Natural killer cell (primary cell): ENCODE measurements around the gene PAPSS2. TPM values are rescaled to one million over a fixed set of nuclear protein-coding genes. Genes with fewer than 3 reads are reported as not detected.

Experiments
- ATAC-seq, 3 donors: fragments of 150-1000 bp in 2 of 3; fragments of 200-7000 bp in 1 of 3; cut with Tn5 transposase; 1 replicate in 1 of 3; 2 replicates in 2 of 3; pipeline ENCODE4 v1.10.0; 2021; ENCODE audit warnings: mild to moderate bottlenecking in 2 of 3, moderate library complexity in 2 of 3
- DNase-seq, 2 donors: peaks; one replicate each; pipeline versions ENCODE4 v3.0.0 to v3.0.0-alpha.2; 2013 to 2021; ENCODE audit warnings: mixed read lengths in 1 of 2
- H3K27ac ChIP-seq: one replicate; pipeline ENCODE4 v1.5.1; 2013; ENCODE audit warnings: mild to moderate bottlenecking, low read length
- H3K27me3 ChIP-seq: one replicate; pipeline ENCODE4 v1.6.1; 2013; ENCODE audit warnings: low read length; ENCODE audit not compliant: control insufficient read depth, insufficient read depth
- H3K36me3 ChIP-seq: one replicate; pipeline ENCODE4 v1.6.1; 2013; ENCODE audit warnings: low read length; ENCODE audit not compliant: control insufficient read depth, insufficient read depth
- H3K4me1 ChIP-seq: one replicate; pipeline ENCODE4 v1.6.1; 2013; ENCODE audit warnings: low read length; ENCODE audit not compliant: control insufficient read depth, insufficient read depth
- H3K4me3 ChIP-seq: one replicate; pipeline ENCODE4 v1.5.1; 2013; ENCODE audit warnings: low read length
- H3K9me3 ChIP-seq: one replicate; pipeline ENCODE4 v1.6.1; 2013; ENCODE audit warnings: low read length; ENCODE audit not compliant: control insufficient read depth, insufficient read depth
- H3K27ac Mint-ChIP-seq, 2 donors: one replicate each; pipeline ENCODE4 v1.8.0; 2022; ENCODE audit warnings: mild to moderate bottlenecking in 2 of 2, mixed read lengths in 2 of 2, moderate library complexity in 1 of 2
- H3K27me3 Mint-ChIP-seq, 2 donors: one replicate each; pipeline ENCODE4 v1.8.0; 2022; ENCODE audit warnings: low read depth in 2 of 2, mixed read lengths in 2 of 2
- H3K36me3 Mint-ChIP-seq: one replicate; pipeline ENCODE4 v1.8.0; 2022; ENCODE audit warnings: mixed read lengths
- H3K4me1 Mint-ChIP-seq, 2 donors: one replicate each; pipeline ENCODE4 v1.8.0; 2022; ENCODE audit warnings: mixed read lengths in 2 of 2
- H3K4me3 Mint-ChIP-seq: one replicate; pipeline ENCODE4 v1.8.0; 2022; ENCODE audit warnings: mild to moderate bottlenecking, moderate library complexity, mixed read lengths
- H3K9me3 Mint-ChIP-seq, 2 donors: one replicate each; pipeline ENCODE4 v1.8.0; 2022; ENCODE audit warnings: mixed read lengths in 2 of 2
- CTCF ChIP-seq: fragments of 200-600 bp; IDR thresholded peaks from one replicate; pipeline ENCODE4 v1.8.0; 2022; ENCODE audit warnings: antibody characterized with exemption
- WGBS: methylation state at CpG from one replicate; pipeline ENCODE4 v1.1.7; 2013; ENCODE audit warnings: missing lambda C conversion rate; ENCODE audit not compliant: insufficient coverage; 5-methylcytosine and 5-hydroxymethylcytosine counted together
- intact Hi-C: fragments of 100-400 bp; cut with micrococcal nuclease; formaldehyde crosslinking; loops from one replicate; pipeline ENCODE4 v1.14.2; 2022
- total RNA-seq, 4 donors: library from RNA; stranded (reverse); fragments of 120-200 nt in 1 of 4; gene quantifications; one replicate each; pipeline versions ENCODE4 v1.2.3 to v1.2.4, GENCODE V29; 2013 to 2022

Gene PAPSS2
- total RNA-seq, 3 donors from 2014 or later (not counting 1 experiment from before 2014, with no cell fraction given), result 0.13 to 1.1 TPM; not detected in 1

- no peak for TF ChIP-seq CTCF
- no peaks in the 10 kb centered on the region for H3K9me3 Mint-ChIP-seq
- 91% methylated on average over 8 of the region's 8 CpGs for WGBS
- H3K36me3 Mint-ChIP-seq, result no peaks in the 10 kb centered on the region
- ATAC-seq (no peak), DNase-seq (no peak)
- intact Hi-C loops, result no loop called here
- H3K4me3 Mint-ChIP-seq, result no peak overlapping the region
- H3K27me3 Mint-ChIP-seq, result no peaks in the 10 kb centered on the region
- Histone ChIP-seq H3K36me3 (peaks cover 25% of the 10 kb centered on the region), H3K27me3 (no peaks in the 10 kb centered on the region), H3K4me1 (no peaks in the 10 kb centered on the region), H3K27ac (no peak overlapping the region), H3K9me3 (no peaks in the 10 kb centered on the region), H3K4me3 (no peak overlapping the region)
- H3K27ac Mint-ChIP-seq, result no peak overlapping the region
- peaks cover 9 to 20% of the 10 kb centered on the region in 2 donors for H3K4me1 Mint-ChIP-seq
Observed at GRCh38 chr10:87753995-87754866, 94.6 kb downstream of the PAPSS2 start.

GRCh38 chr10:87757685-87758084, 98.0 kb downstream of the PAPSS2 start:
- no peak for TF ChIP-seq CTCF
- ATAC-seq, result no peak
- DNase-seq, result no peak
- Histone ChIP-seq H3K4me1 (no peaks in the 10 kb centered on the region), H3K9me3 (no peaks in the 10 kb centered on the region), H3K27me3 (no peaks in the 10 kb centered on the region), H3K4me3 (no peak overlapping the region), H3K36me3 (peaks cover 28% of the 10 kb centered on the region), H3K27ac (no peak overlapping the region)
- Mint-ChIP-seq H3K4me1 (peaks cover 6 to 11% of the 10 kb centered on the region in 2 donors), H3K27me3 (no peaks in the 10 kb centered on the region), H3K4me3 (no peak overlapping the region), H3K9me3 (no peaks in the 10 kb centered on the region), H3K36me3 (no peaks in the 10 kb centered on the region), H3K27ac (peak overlapping the region; percentile 1 to 21)
- intact Hi-C loops, result no loop called here
- WGBS, result 100% methylated on average over 1 of the region's 1 CpG

- H3K4me3 ChIP-seq, result no peak overlapping the region
- no peaks in the 10 kb centered on the region for H3K9me3 Mint-ChIP-seq
Observed at GRCh38 chr10:87759551-87759950, 99.9 kb downstream of the PAPSS2 start.

More at GRCh38 chr10:87759551-87759950, 99.9 kb downstream of the PAPSS2 start:
- no peaks in the 10 kb centered on the region for H3K4me1 ChIP-seq
- TF ChIP-seq CTCF, result no peak
- no peak for DNase-seq
- no peaks in the 10 kb centered on the region for H3K27me3 ChIP-seq
- no peak for ATAC-seq
- peaks cover 25% of the 10 kb centered on the region for H3K36me3 ChIP-seq
- H3K4me1 Mint-ChIP-seq, result peaks cover 6 to 11% of the 10 kb centered on the region in 2 donors
- no peaks in the 10 kb centered on the region for H3K27me3 Mint-ChIP-seq
- H3K9me3 ChIP-seq, result no peaks in the 10 kb centered on the region
- H3K27ac Mint-ChIP-seq, result peak overlapping the region in 1 of 2 donors; percentile 12
- H3K4me3 Mint-ChIP-seq, result no peak overlapping the region
- intact Hi-C loops, result no loop called here
- no peak overlapping the region for H3K27ac ChIP-seq
- H3K36me3 Mint-ChIP-seq, result peaks cover under 1% of the 10 kb centered on the region
